Measurements from ENCODE around the gene ARL10.

Gene ARL10

DNA sequence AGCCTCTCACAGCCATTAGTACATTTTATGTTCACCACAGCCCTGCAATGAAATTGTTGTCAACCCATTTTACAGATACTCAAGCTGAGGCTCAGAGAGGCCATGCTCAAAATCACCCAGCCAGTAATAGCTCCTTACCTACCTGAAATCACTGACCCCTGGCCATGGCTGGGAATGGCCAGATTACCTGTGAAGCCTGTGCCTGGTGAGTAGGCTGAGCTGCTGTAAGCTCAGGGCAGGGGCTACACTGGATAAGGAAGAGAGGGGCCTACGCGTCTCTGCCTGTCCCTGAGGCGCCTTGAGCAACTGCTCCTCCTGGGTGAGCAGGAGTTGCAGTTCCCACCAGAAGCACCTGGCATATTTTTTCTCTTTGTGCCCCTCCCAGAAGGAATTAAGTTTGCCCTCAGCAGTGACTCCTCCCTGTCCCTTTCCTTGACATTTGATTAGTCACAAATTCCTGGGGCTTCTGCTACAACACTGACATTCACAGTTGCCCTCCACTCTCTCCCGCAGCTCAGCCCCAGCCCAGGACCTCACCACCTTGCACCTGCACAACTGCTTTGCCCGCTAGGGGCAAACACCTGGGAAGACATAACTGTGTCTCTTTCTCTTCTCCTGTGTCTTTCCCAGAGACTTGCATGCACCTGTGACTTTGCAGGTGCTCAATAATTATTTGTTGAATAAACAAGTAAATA, 45.3 kb downstream of the ARL10 start:
- DNase-seq (ENCODE audit: low read depth, low spot score): no peak

GRCh38 chr5:176412517-176413254, 47.4 kb downstream of the ARL10 start:
- no peak for DNase-seq (ENCODE audit: low read depth, low spot score)

DNA sequence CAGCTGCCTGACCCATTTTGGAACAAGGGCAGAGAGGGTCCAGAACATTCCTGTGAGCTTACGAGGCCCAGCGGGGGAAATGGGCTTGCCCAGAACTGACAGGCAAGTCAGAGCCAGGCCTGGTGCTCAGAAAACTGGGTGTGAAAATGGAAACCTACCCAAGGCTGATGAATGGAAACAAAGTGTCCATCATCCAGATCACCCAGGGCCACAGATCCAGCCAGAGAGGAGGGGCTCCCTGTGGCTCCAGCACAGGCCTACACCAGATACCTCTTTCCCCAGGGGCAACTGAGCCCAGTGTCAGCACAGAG, 47.9 kb downstream of the ARL10 start:
- no peak for DNase-seq (ENCODE audit: low read depth, low spot score)

GRCh38 chr5:176413709-176414191, 48.5 kb downstream of the ARL10 start:
- no peak for DNase-seq (ENCODE audit: low read depth, low spot score)

GRCh38 chr5:176414704-176415103, 49.4 kb downstream of the ARL10 start:
- no peak for DNase-seq (ENCODE audit: low read depth, low spot score)

DNA sequence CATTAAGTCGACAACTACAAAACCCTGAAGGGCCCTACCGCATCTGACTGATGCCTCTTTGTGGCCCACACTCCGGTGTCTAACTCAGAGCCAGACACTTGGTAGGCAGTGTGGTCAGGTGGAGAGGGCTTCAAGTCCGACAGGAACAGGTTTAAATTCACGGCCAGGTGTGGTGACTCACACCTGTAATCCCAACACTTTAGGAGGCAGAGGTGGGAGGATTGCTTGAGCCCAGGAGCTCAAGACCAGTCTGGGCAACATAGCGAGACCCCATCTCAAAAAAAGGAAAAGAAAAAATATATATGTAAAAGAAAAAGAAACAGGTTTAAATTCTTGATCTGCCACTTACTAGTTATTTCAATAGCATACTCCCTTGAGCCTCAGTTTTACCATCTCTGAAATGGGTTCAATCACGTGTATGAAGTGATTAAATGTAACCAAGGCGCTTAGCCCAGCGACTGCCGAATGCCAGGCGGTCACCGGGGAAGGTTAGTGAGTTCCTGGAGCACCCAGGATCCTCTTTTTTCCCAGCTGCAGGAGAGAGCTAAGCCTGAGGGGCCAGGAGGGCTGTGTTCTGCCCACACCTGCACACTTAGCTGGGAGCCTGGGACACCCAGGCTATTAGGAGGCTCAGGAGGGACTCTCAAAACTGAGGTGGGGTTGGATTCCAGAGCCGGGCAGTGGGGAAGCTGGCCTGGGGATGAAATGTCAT, 50.1 kb downstream of the ARL10 start:
- DNase-seq (ENCODE audit: low read depth, low spot score): no peak

- DNase-seq (ENCODE audit: low read depth, low spot score): peak; percentile 27
These were observed 51.0 kb downstream of the ARL10 start, which contains the start of gene CLTB for GRCh38 chr5:176415952-176416924. CLTB (minus strand) TSS chr5:176416539; CDS start chr5:176416363, 176 bp downstream.

DNA sequence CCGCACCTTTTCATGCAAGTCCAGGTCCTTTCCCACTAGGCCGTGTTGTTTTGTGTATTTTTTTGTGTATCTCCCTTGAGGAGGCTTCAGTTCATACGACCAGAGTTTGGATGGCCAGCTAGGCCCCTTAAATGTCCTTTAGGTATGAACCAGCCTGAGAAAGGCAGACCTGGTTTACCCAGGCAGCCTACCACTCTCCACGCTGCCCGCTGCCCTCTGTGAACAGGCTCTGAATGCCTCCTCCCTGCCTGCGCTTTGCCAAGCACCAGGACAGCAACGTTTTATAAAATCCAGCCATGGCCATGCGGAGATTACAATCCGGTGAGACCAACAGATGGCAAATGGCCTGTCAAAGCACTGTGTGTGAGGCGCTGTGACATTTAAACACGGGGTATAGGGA, 51.7 kb downstream of the ARL10 start:
- DNase-seq (ENCODE audit: low read depth, low spot score): no peak

DNA sequence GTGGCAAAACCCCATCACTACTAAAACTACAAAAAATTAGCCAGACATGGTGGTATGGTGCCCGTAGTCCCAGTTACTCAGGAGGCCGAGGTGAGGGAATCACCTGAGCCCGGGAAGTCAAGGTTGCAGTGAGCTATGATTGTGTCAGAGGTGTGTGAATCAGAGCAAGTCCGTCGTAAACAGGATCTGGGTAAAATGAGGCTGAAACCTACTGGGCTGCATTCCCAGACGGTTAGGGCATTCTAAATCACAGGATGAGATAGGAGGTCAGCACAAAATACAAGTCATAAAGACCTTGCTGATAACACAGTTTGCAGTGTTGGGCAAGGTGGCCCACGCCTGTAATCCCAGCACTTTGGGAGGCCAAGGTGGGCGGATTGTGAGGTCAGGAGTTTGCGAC, 53.0 kb downstream of the ARL10 start:
- no peak for DNase-seq (ENCODE audit: low read depth, low spot score)

- no peak for DNase-seq (ENCODE audit: low read depth, low spot score)
These were observed 54.8 kb downstream of the ARL10 start for GRCh38 chr5:176420086-176420485.

DNA sequence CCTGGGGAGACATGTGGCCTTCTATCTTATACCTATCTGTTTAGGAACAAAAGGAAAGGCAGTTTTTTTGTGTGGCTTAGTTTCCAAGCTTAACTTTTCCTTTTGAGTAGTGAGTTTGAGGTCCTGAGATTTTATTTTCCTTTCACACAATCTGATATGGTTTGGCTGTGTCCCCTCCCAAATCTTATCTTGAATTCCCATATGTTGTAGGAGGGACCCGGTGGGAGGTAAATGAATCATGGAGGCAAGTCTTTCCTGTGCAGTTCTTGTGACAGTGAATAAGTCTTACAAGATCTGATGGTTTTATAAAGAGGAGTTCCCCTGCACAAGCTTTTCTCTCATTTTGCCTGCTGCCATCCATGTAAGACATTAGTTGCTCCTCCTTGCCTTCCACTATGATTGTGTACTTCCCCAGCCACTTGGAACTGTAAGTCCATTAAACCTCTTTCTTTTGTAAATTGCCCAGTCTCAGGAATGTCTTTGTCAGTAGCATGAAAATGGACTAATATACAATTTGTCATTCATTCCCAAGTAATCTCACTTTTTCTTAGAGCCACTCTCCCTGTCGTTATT, 55.8 kb downstream of the ARL10 start:
- DNase-seq (ENCODE audit: low read depth, low spot score): no peak

DNA sequence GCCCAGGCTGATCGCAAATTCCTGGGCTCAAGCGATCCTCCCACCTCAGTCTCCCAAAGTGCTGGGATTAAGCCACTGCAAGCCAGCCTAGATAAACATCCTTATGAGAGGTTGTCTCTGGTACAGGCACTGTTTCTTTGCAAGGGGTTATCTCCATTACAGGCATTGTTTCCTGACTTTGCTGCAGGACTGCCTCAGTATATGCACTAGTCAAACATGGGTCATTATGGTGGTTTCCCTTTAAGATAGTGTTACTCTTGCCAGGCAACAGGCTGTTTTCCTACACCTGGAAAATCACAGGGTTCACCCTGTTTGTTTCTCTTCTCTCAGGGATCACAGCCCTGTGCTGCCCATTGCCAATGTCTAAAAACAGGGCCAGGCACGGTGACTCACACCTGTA, 58.9 kb downstream of the ARL10 start:
- no peak for DNase-seq (ENCODE audit: low read depth, low spot score)

- no peak for DNase-seq (ENCODE audit: low read depth, low spot score)
These were observed 59.9 kb downstream of the ARL10 start for GRCh38 chr5:176425138-176425537.

DNA sequence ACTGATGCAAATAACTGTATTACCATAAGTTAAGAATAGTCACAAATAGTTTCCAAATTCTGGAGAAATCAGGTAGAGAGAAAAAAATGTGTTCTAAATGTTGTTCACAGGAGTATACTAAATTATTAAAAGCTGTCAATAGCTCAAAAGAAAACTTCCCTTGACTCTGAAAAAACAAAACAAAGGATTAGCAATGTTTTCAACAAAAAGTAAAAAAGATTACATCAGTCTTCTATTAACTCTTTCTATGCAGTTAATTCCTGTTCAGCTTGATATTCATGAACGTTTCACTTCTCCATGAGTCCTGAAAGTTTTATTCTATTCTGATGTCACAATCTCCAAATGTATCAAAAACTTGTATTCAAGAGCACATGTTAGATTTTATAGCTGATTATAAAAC, 60.5 kb downstream of the ARL10 start:
- no peak for DNase-seq (ENCODE audit: low read depth, low spot score)

DNA sequence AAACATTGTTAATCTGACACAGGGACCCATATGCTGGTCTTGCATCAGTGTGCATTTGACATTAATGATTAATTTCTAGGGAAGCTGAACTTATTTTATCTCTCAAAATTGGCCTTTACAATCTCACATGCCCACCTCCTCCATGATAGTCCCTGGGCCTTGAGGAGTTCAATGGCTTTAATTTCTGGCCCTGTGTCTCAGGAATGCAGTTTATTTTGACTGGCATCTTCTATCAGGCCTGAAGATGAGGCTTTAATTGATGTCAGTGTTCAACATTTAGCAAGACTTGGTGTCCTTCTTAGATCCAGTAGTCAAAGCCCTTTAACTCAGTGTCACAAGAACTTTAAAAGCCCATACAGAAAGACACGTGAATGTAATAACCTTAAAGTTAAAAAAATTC, 61.6 kb downstream of the ARL10 start:
- DNase-seq (ENCODE audit: low read depth, low spot score): no peak

DNA sequence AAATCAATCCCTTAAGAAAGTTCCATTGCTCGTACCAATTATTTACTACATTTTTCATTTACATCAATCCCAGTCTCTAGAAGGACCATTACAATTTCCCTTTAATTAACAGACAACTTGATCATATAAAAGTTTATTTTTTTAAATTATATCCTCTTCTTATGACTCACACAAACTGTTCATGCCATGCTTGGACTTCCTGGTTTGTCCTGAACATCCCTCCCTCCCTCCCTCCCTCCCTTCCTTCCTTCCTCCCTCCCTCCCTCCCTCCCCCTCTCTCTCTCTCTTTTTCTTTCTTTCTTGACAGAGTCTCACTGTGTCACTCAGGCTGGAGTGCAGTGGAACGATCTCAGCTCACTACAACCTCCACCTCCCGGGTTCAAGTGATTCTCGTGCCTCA, 62.7 kb downstream of the ARL10 start:
- no peak for DNase-seq (ENCODE audit: low read depth, low spot score)

DNA sequence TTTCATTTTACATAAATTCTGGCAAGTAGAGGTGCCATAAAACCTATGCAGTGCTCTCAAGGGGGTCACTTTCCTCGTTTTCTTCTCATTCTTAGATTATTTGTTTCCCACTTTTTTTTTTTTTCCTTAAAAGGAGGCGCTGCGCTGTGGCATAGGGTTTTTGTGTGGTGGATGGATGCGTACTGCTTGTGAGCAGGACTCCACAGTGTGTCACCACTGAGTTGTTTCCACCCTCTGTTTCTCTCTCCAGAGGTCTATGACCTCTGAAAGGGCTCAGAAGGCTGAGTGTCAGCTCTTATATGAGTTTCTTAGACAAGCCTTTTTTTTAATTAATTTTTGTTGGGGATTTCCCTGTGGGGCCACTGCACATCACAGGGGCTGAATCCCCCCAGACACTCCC, 64.7 kb downstream of the ARL10 start:
- no peak for DNase-seq (ENCODE audit: low read depth, low spot score)
